HUES64 (cell line): ENCODE data around the gene THRA.

ENCODE experiments used
- H3K27ac ChIP-seq: 2 replicates; pipeline ENCODE4 v1.7.0; 2013; ENCODE audit warnings: low read depth, low read length, inconsistent platforms
- H3K27me3 ChIP-seq: 2 replicates; pipeline ENCODE4 v1.6.1; 2013; ENCODE audit warnings: mild to moderate bottlenecking, low read length; ENCODE audit not compliant: insufficient read depth
- H3K36me3 ChIP-seq: 2 replicates; pipeline ENCODE4 v1.6.1; 2013; ENCODE audit warnings: mild to moderate bottlenecking, low read length; ENCODE audit not compliant: insufficient read depth
- H3K4me1 ChIP-seq: 2 replicates; pipeline ENCODE4 v1.6.1; 2013; ENCODE audit warnings: mild to moderate bottlenecking, low read length, moderate library complexity; ENCODE audit not compliant: insufficient read depth
- H3K4me3 ChIP-seq: 2 replicates; pipeline ENCODE4 v1.5.1; 2013; ENCODE audit warnings: mild to moderate bottlenecking, low read length, moderate library complexity
- H3K9ac ChIP-seq: 2 replicates; pipeline ENCODE4 v1.6.1; 2013; ENCODE audit warnings: mild to moderate bottlenecking, low read depth, low read length
- H3K9me3 ChIP-seq: 2 replicates; pipeline ENCODE4 v1.6.1; 2013; ENCODE audit warnings: low read depth, low read length; ENCODE audit not compliant: insufficient read depth
- WGBS: fragments of 150-250, 120-280 bp; methylation state at CpG from one replicate; pipeline ENCODE4 v1.1.7; 2013; ENCODE audit warnings: missing lambda C conversion rate; 5-methylcytosine and 5-hydroxymethylcytosine counted together

THRA gene

DNA sequence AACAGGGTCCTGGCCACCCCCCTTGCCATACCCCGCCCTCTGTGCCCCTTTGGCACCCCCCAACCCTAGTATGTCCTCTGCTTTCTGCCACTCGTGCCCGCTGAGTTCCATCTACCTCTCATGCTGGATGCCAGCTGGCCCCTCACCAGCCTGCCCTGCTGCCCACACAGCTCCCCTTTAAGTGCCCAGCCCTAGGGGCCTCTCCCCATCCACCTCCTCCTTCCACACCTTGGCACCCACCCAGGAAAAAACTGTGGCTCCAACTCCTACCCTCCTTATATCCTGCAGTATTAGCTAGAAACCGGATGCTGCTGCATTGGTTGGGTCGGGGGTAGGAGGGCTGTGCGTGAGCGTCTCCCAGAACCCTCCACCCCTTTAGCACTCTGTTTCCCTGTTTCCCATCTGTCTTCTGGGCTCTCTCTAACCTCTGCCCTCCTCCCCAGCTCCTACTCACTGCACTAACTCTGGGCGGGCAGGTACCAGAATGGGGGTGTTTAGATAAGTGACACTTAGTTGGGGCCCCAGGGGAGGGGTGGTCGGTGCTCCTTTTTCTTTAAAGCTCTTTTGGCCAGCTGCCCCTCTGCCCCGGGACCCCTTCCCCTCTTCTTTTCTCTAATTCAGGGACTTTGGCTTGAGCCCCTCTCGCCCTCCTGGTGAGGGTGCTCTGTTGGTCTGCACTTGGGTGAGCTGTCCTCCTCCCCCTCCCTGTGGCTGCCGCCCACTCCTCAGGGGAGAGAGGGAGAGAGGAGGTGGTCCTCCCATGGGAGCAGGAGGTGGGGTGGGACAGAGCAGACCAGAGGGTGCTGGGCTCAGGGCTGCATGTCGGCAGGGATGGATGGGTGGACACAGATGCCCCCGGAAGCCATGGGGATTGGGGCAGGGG lies 27.7 kb downstream of the THRA start:
- H3K36me3 ChIP-seq, result peaks cover 39% of the 10 kb centered on the region
- no peak overlapping the region for H3K27ac ChIP-seq
- H3K9me3 ChIP-seq, result no peaks in the 10 kb centered on the region
- no peak overlapping the region for H3K9ac ChIP-seq
- 93% methylated on average over 11 of the region's 14 CpGs for WGBS
- H3K4me1 ChIP-seq, result peaks cover 12% of the 10 kb centered on the region; the same call in 1 of the 2 replicates
- no peak overlapping the region for H3K4me3 ChIP-seq
- H3K27me3 ChIP-seq, result no peaks in the 10 kb centered on the region

DNA sequence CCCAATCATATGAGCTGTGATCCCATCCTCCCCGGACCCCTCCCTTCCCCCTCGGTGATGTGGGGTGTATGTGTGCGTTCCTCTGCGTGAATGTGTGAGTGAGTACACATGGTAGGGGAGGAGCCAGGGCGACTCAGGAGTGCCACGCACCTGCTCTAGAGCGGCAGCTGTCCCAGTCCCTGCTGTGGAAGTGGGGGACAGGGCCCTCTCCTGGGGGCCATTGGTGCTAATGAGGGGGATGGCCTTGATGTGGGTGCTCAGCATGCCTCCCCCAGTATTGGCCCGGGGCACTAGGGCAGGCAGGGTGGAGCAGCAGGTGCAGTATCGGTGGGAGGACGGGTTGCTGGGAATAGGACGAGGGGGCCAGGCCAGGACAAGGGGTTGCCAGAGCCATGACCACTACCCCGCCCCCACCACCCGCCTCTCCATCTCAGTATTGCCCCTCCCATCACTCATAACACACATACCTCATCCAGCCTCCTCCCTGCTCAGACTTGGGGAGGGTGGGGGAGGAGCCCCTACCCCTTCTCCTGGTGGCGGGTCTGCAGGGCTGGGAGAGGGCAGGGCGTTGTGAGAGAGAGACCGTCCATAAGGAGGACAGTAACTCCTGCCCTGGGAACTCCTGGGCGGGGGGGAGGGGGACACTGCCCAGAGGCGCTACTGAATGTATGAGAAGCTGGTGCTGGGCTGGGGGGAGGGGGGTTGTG lies 29.1 kb downstream of the THRA start:
- Histone ChIP-seq H3K4me1 (peaks cover 12% of the 10 kb centered on the region; the same call in 1 of the 2 replicates), H3K27me3 (no peaks in the 10 kb centered on the region), H3K36me3 (peaks cover 45% of the 10 kb centered on the region), H3K27ac (no peak overlapping the region), H3K4me3 (no peak overlapping the region), H3K9me3 (no peaks in the 10 kb centered on the region), H3K9ac (no peak overlapping the region)
- 54% methylated on average over 15 of the region's 18 CpGs for WGBS

DNA sequence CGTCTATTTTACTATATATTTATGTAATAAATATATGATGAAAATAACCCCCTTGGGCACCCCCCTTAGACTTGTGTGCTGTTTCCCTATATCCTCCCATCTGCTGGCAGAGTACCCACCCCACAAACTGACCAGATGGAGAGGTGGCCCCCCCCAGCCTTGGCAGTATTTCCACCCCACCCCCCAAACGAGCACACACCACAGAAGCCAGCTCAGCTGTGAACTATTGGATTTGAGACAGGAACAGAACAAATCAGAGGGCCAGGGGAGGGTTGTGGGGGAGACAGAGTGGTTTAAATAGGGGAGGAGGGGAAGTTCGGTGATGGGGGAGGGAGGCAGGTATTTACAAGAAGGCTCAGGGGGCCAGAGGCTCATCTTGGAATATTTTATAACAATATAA lies 29.8 kb downstream of the THRA start:
- H3K9me3 ChIP-seq, result no peaks in the 10 kb centered on the region
- H3K27ac ChIP-seq, result no peak overlapping the region
- H3K4me3 ChIP-seq, result no peak overlapping the region
- WGBS, result 90% methylated on average over 1 of the region's 3 CpGs
- H3K4me1 ChIP-seq, result peaks cover 12% of the 10 kb centered on the region; the same call in 1 of the 2 replicates
- no peaks in the 10 kb centered on the region for H3K27me3 ChIP-seq
- no peak overlapping the region for H3K9ac ChIP-seq
- H3K36me3 ChIP-seq, result peaks cover 37% of the 10 kb centered on the region

DNA sequence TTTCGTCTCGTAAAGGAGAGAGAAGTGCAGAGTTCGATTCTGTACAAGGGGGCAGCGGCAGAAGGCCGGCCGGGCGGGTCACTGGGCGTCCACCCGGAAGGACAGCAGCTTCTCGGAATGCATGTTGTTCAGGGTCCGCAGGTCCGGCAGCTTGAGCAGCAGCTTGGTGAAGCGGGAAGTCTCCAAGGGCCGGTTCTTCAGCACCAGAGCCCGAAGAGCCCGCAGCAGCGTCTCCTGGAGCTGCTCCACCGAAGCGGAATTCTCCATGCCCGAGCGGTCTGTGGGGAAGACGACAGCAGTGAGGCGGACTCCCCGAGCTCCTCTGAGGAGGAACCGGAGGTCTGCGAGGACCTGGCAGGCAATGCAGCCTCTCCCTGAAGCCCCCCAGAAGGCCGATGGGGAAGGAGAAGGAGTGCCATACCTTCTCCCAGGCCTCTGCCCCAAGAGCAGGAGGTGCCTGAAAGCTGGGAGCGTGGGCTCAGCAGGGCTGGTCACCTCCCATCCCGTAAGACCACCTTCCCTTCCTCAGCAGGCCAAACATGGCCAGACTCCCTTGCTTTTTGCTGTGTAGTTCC lies 30.3 kb downstream of the THRA start:
- 90% methylated on average over 29 of the region's 29 CpGs for WGBS
- no peak overlapping the region for H3K9ac ChIP-seq
- peaks cover 13% of the 10 kb centered on the region for H3K4me1 ChIP-seq
- no peaks in the 10 kb centered on the region for H3K9me3 ChIP-seq
- H3K36me3 ChIP-seq, result peaks cover 36% of the 10 kb centered on the region
- H3K27ac ChIP-seq, result no peak overlapping the region
- H3K27me3 ChIP-seq, result no peaks in the 10 kb centered on the region
- H3K4me3 ChIP-seq, result no peak overlapping the region

DNA sequence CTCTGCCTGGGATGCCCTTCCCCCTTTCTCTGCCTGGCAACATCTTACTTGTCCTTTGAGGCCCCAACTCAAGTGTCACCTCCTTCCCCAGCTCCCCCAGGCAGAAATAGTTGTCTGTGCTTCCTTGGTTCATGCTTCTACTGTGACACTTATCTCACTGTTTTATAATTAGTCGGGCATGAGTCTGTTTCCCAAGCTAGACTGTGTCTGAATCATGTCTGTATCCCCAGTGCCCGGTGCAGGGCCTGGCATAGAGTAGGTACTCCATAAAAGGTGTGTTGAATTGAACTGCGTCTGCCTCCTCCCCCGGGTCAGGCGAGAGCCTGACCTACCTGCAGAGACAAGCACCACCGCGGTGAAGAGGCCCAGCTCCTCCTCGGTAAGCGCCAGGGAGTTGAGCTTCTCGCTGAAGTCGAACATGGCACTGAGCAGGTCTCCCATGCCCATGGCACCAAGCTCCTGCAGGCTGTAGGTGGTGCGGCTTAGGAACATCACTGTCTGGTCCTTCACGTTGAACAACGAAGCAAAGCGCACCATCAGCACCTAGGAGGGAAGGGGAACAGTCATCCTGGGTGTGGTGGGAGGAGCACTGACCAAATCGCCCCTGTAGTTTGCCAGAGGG lies 30.9 kb downstream of the THRA start:
- Histone ChIP-seq H3K4me1 (peaks cover 19% of the 10 kb centered on the region), H3K27me3 (no peaks in the 10 kb centered on the region), H3K9ac (no peak overlapping the region), H3K36me3 (peaks cover 31% of the 10 kb centered on the region), H3K4me3 (no peak overlapping the region), H3K27ac (no peak overlapping the region), H3K9me3 (no peaks in the 10 kb centered on the region)
- WGBS, result 94% methylated on average over 16 of the region's 16 CpGs

DNA sequence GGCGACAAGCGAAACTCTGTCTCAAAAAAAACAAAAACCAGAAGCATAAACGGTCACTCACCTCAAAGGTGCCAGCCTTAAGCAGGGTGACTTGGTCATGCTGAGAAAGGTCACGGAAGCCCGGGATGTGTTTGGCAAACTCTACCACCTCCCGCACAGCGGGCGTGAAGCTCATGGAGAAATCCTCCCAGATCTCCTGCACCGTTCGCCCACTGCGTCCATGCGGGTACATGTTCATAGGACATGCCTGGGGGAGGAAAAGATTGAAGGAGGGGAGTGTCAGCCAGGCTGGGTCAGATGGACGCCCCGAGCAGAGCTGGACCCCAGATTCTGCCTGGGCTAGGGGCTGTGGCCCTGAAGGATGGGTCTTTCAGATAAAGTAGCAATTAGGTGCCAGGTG lies 32.1 kb downstream of the THRA start:
- peaks cover 6% of the 10 kb centered on the region for H3K27me3 ChIP-seq
- 95% methylated on average over 14 of the region's 14 CpGs for WGBS
- peaks cover 25% of the 10 kb centered on the region for H3K4me1 ChIP-seq
- no peak overlapping the region for H3K27ac ChIP-seq
- no peak overlapping the region for H3K9ac ChIP-seq
- H3K4me3 ChIP-seq, result no peak overlapping the region
- H3K9me3 ChIP-seq, result no peaks in the 10 kb centered on the region
- peaks cover 31% of the 10 kb centered on the region for H3K36me3 ChIP-seq

DNA sequence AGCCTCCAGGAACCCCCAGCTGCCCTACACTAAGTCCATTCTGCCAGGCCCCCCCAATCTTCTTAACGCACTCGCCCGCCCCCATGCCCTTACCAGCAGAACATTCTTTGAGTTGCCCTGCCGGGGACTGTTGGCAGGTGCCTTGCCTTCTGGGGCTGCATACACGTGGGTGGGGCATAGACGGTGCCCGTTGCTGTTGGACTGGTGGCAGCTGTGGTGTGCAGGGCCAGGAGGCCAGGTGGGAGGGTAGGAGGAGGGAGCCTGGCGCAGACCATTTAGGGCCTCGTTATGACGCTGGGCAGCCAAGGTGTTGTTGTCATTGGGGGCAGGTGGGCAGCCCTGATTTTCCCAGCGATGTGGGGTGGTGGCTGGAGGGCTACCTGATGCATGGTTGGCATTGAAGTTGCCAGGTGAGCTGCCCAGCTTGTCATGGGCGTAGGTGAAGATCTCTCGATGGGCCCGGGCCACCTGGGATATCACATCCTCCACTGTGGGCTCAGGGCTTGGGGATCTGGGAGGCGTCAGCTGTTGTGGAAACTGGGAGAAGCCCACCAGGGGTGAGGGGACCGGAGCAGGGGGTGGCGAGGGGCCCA lies 32.7 kb downstream of the THRA start:
- peaks cover 11% of the 10 kb centered on the region for H3K27me3 ChIP-seq
- H3K27ac ChIP-seq, result no peak overlapping the region
- peaks cover 25% of the 10 kb centered on the region for H3K4me1 ChIP-seq
- no peak overlapping the region for H3K9ac ChIP-seq
- 94% methylated on average over 17 of the region's 17 CpGs for WGBS
- no peak overlapping the region for H3K4me3 ChIP-seq
- peaks cover 31% of the 10 kb centered on the region for H3K36me3 ChIP-seq
- H3K9me3 ChIP-seq, result no peaks in the 10 kb centered on the region

DNA sequence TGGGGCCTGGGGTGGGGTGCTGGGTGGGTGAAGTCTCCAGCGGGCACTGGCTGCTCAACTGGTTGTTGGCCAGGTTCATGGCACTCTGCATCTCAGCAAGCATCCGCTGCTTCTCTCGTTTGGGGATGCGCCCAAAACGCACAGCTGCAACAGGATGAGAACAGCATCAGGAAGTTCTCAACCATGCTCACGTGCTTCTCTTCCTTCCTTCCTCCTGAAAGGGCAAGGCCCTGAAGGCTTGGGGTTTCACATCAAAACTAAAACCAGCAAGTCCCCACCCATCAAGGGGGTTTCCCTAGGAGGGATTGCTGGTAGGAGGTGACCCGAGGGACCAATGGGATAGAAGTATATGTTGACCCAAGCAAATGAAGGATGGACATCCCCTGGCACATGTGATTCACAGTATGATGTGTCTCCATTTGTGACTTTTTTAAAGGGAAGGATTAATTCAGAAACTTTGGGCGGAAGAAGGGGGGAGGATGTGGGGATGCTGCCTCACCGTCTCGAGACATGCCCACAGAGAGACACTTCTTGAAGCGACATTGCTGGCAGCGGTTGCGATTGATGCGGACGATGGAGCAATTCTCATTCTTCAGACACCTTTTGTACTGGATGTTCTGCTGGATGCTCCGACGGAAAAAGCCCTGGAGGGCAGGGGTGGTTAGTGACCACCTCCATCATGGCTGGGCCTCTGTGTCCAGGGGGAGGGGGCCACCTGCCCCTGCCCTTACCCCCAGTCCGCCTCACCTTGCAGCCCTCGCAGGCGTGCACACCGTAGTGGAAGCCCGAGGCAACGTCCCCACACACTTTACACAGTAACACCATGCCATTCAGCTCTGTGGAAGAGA lies 33.4 kb downstream of the THRA start:
- H3K4me1 ChIP-seq, result peaks cover 28% of the 10 kb centered on the region
- H3K27me3 ChIP-seq, result peaks cover 11% of the 10 kb centered on the region
- no peaks in the 10 kb centered on the region for H3K9me3 ChIP-seq
- WGBS, result 93% methylated on average over 23 of the region's 23 CpGs
- H3K9ac ChIP-seq, result no peak overlapping the region
- peaks cover 31% of the 10 kb centered on the region for H3K36me3 ChIP-seq
- no peak overlapping the region for H3K27ac ChIP-seq
- H3K4me3 ChIP-seq, result no peak overlapping the region

DNA sequence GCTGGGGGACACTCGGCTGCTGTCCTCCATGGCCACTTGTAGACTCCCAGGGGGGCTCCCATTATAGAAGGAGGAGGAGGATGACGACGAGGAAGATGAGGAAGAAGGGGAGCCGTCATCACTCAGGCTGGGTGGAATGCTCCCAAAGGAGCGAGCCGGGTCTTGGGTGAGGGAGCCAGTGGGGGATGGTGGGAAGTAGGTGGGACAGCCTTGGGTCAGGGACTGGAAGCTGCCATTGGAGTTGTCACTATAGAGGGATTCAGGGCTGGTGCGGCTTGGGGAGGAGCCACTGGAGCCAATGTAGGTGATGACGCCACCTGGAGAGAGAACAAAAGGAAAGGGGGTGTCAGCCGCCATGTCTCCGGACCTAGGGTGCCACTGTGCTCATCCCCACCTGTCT lies 34.3 kb downstream of the THRA start:
- Histone ChIP-seq H3K27me3 (peaks cover 11% of the 10 kb centered on the region), H3K36me3 (peaks cover 31% of the 10 kb centered on the region), H3K9ac (no peak overlapping the region), H3K4me3 (no peak overlapping the region), H3K27ac (no peak overlapping the region), H3K9me3 (no peaks in the 10 kb centered on the region), H3K4me1 (peaks cover 26% of the 10 kb centered on the region)
- WGBS, result 93% methylated on average over 10 of the region's 10 CpGs
